Colonic mucosa (tissue), 4 donors: ENCODE measurements around the gene UGGT1. TPM values are rescaled to one million over a fixed set of nuclear protein-coding genes. Genes with fewer than 3 reads are reported as not detected.

Experiments
- DNase-seq: peaks from one replicate; pipeline ENCODE4 v3.0.0-alpha.2; 2020
- H3K27ac ChIP-seq: fragments of 200-600 bp; one replicate; pipeline ENCODE4 v1.8.0; 2021
- H3K27me3 ChIP-seq: fragments of 200-600 bp; one replicate; pipeline ENCODE4 v1.8.0; 2021
- H3K36me3 ChIP-seq: fragments of 200-600 bp; one replicate; pipeline ENCODE4 v1.8.0; 2021
- H3K4me1 ChIP-seq: fragments of 200-600 bp; one replicate; pipeline ENCODE4 v1.8.0; 2021; ENCODE audit warnings: mild to moderate bottlenecking
- H3K4me3 ChIP-seq: fragments of 200-600 bp; one replicate; pipeline ENCODE4 v1.8.0; 2021
- H3K9ac ChIP-seq, 2 donors: one replicate each; pipeline ENCODE4 v1.7.0; 2013; ENCODE audit warnings: control low read depth in 2 of 2, low read depth in 2 of 2, low read length in 2 of 2
- H3K9me3 ChIP-seq: fragments of 200-600 bp; one replicate; pipeline ENCODE4 v1.8.0; 2021
- intact Hi-C: fragments of 100-400 bp; cut with DNase I; formaldehyde crosslinking; loops from one replicate; pipeline ENCODE4 v1.14.1; 2022
- total RNA-seq, 2 donors: library from RNA; stranded (reverse); fragmentation: NEBNext Ultra II Directional in 1 of 2; extraction: Animal tissue kit (Norgen Biotek cat#: 25700) in 1 of 2; gene quantifications; one replicate each; pipeline ENCODE4 v1.2.1, GENCODE V29; 2021
- TF ChIP-seq, protein P1 (sequence below): fragments of 200-600 bp; IDR thresholded peaks from one replicate; pipeline ENCODE4 v1.8.0; 2022; ENCODE audit warnings: antibody characterized with exemption, mild to moderate bottlenecking
- donor health status: healthy.
- donor health status: DM: no; HTN: no; CAD: no.
- donor health status: DM: no; HTN: no; CAD: no.

The UGGT1 gene
- total RNA-seq, 2 donors from 2014 or later: 41.7 to 56.0 TPM

GRCh38 chr2:128178149-128178649 is 87.2 kb downstream of the UGGT1 start:
- TF ChIP-seq, protein P1, sequence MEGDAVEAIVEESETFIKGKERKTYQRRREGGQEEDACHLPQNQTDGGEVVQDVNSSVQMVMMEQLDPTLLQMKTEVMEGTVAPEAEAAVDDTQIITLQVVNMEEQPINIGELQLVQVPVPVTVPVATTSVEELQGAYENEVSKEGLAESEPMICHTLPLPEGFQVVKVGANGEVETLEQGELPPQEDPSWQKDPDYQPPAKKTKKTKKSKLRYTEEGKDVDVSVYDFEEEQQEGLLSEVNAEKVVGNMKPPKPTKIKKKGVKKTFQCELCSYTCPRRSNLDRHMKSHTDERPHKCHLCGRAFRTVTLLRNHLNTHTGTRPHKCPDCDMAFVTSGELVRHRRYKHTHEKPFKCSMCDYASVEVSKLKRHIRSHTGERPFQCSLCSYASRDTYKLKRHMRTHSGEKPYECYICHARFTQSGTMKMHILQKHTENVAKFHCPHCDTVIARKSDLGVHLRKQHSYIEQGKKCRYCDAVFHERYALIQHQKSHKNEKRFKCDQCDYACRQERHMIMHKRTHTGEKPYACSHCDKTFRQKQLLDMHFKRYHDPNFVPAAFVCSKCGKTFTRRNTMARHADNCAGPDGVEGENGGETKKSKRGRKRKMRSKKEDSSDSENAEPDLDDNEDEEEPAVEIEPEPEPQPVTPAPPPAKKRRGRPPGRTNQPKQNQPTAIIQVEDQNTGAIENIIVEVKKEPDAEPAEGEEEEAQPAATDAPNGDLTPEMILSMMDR: no peak
- Histone ChIP-seq H3K4me1 (no peaks in the 10 kb centered on the region), H3K9me3 (no peaks in the 10 kb centered on the region), H3K9ac (no peak overlapping the region), H3K27me3 (no peaks in the 10 kb centered on the region), H3K27ac (no peak overlapping the region), H3K36me3 (peaks cover 4% of the 10 kb centered on the region), H3K4me3 (no peak overlapping the region)
- DNase-seq: no peak
- intact Hi-C loops: loop anchor here (2.0 kb wide), 2 partner anchors 55 to 135 kb away; no protein-coding TSS in a partner anchor

GRCh38 chr2:128178650-128179460 is 87.9 kb downstream of the UGGT1 start:
- no peak overlapping the region for H3K9ac ChIP-seq
- DNase-seq: peak; percentile 58
- no peaks in the 10 kb centered on the region for H3K9me3 ChIP-seq
- TF ChIP-seq, protein P1: peak; percentile 75
- no peak overlapping the region for H3K4me3 ChIP-seq
- H3K4me1 ChIP-seq: no peaks in the 10 kb centered on the region
- H3K36me3 ChIP-seq: peaks cover 4% of the 10 kb centered on the region
- no peak overlapping the region for H3K27ac ChIP-seq
- H3K27me3 ChIP-seq: no peaks in the 10 kb centered on the region
- intact Hi-C loops: loop anchor here (2.0 kb wide), 2 partner anchors 54 to 134 kb away; no protein-coding TSS in a partner anchor

DNA sequence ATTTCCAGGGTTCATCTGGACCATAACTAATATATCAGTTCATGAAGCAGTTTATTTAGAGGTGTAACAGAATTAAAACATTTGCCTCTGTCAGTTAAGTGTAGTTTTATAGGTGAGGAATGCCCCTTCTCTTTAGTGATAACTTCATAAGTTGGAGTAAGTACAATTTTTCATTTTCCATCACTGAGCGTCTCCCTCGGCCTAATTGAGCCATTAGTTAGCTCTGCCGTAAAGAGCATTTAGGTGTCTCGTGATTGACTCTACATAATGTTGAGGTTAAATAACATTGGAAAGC is 88.4 kb downstream of the UGGT1 start:
- DNase-seq: no peak
- Histone ChIP-seq H3K36me3 (peaks cover 4% of the 10 kb centered on the region), H3K27ac (no peak overlapping the region), H3K9me3 (no peaks in the 10 kb centered on the region), H3K27me3 (no peaks in the 10 kb centered on the region), H3K4me1 (no peaks in the 10 kb centered on the region), H3K4me3 (no peak overlapping the region), H3K9ac (no peak overlapping the region)
- TF ChIP-seq, protein P1: no peak
- intact Hi-C loops: loop anchor here (2.0 kb wide), 2 partner anchors 53 to 133 kb away; no protein-coding TSS in a partner anchor

- intact Hi-C loops: no loop called here
- no peaks in the 10 kb centered on the region for H3K27me3 ChIP-seq
- H3K36me3 ChIP-seq: peaks cover 4% of the 10 kb centered on the region
- DNase-seq: no peak
- H3K4me1 ChIP-seq: no peaks in the 10 kb centered on the region
- H3K9me3 ChIP-seq: no peaks in the 10 kb centered on the region
- H3K9ac ChIP-seq: no peak overlapping the region
- TF ChIP-seq, protein P1: no peak
- no peak overlapping the region for H3K4me3 ChIP-seq
- no peak overlapping the region for H3K27ac ChIP-seq
Observed at GRCh38 chr2:128180031-128180430, 89.0 kb downstream of the UGGT1 start.

GRCh38 chr2:128185576-128185975 is 94.6 kb downstream of the UGGT1 start:
- intact Hi-C loops: no loop called here
- no peak for DNase-seq
- H3K27ac ChIP-seq: no peak overlapping the region
- H3K9ac ChIP-seq: no peak overlapping the region
- no peaks in the 10 kb centered on the region for H3K27me3 ChIP-seq
- TF ChIP-seq, protein P1: no peak
- no peak overlapping the region for H3K4me3 ChIP-seq
- H3K9me3 ChIP-seq: no peaks in the 10 kb centered on the region
- H3K36me3 ChIP-seq: peaks cover 12% of the 10 kb centered on the region
- H3K4me1 ChIP-seq: no peaks in the 10 kb centered on the region
